ENCODE results near the gene CRACR2A. TPM values are rescaled to one million over a fixed set of nuclear protein-coding genes. Genes with fewer than 3 reads are reported as not detected.

Gene CRACR2A
- total and polyA plus RNA-seq, 2 of the 8 experiments (the other 6 are each of a cell fraction or from before 2014, with no cell fraction given): 0.85 to 3.2 TPM

DNA sequence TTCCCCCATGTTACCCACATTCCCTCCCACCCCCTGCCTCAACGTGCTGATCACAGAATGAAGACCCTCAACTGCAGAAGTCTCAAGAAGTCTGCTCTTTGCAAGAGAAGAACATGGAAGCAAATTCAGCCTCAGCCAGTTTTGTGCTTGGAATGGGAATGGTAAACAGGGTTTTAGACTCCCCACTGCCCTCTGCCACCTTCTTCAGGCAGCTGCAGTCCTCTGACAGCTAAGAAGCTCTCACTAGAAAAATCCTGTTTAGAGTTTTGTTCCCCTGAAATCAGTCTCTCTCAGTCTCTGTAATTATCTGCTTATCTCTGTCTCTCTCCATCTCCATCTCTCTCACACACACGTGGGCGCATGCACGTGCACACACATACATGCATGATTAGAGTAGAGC lies 85.4 kb downstream of the CRACR2A start:
- Histone ChIP-seq H3K79me1 (ENCODE audit: low read depth, low read length) (no peaks in the 10 kb centered on the region), H3K18ac (ENCODE audit: extremely low read depth, low read length) (no peak overlapping the region), H2AK5ac (ENCODE audit: low read depth, low read length) (no peak overlapping the region), H4K20me1 (replicated peaks in 1 of 2; ENCODE audit: control insufficient read depth in 1 of 2, insufficient read depth in 2 of 2, low read length in 2 of 2) (no peaks in the 10 kb centered on the region), H3K14ac (ENCODE audit: insufficient read length) (no peak overlapping the region), H3K23ac (ENCODE audit: insufficient read length) (no peak overlapping the region), H3K79me2 (ENCODE audit: control insufficient read depth in 1 of 2, insufficient read depth in 2 of 2, low read length in 2 of 2) (no peaks in the 10 kb centered on the region), H2BK5ac (ENCODE audit: low read depth, low read length) (no peak overlapping the region), H4K5ac (ENCODE audit: insufficient read length, low read depth, low read length) (no peak overlapping the region), H3K27ac (ENCODE audit: low read depth, low read length) (no peak overlapping the region), H3K4me3 (ENCODE audit: extremely low read depth in 1 of 4, insufficient read depth in 2 of 4, low read depth in 3 of 4, low read length in 4 of 4) (no peak overlapping the region), H3K27me3 (replicated peaks in 1 of 4; ENCODE audit: control insufficient read depth in 3 of 4, extremely low read depth in 1 of 4, insufficient read depth in 3 of 4, low read length in 3 of 4) (no peaks in the 10 kb centered on the region), H3K23me2 (ENCODE audit: low read depth, low read length) (no peaks in the 10 kb centered on the region; the same call in 1 of the 2 replicates), H3K36me3 (ENCODE audit: control insufficient read depth in 2 of 4, insufficient read depth in 4 of 4, low read length in 3 of 4) (no peaks in the 10 kb centered on the region), H3K9me3 (ENCODE audit: insufficient read depth in 2 of 2, low read depth in 1 of 2, low read length in 1 of 2) (no peaks in the 10 kb centered on the region), H2BK15ac (ENCODE audit: low read length) (no peak overlapping the region), H3K56ac (replicated peaks; ENCODE audit: insufficient read length, low read depth, low read length) (no peak overlapping the region), H3K4ac (replicated peaks; ENCODE audit: insufficient read length, low read depth, low read length) (no peak overlapping the region), H2BK120ac (replicated peaks; ENCODE audit: low read depth, low read length) (no peak overlapping the region), H2AFZ (ENCODE audit: low read length) (no peak overlapping the region), H3K4me2 (ENCODE audit: insufficient read depth in 1 of 2, low read depth in 2 of 2, low read length in 2 of 2) (no peak overlapping the region), H2BK20ac (ENCODE audit: low read length) (no peak overlapping the region), H4K91ac (replicated peaks; ENCODE audit: insufficient read length, low read length) (no peak overlapping the region), H3K4me1 (replicated peaks in 1 of 4; ENCODE audit: control insufficient read depth in 3 of 4, insufficient read depth in 4 of 4, low read length in 3 of 4) (0 out of 7 replicates have a peak, but pooled peaks cover 0 to 2% (median 0%) of the 10 kb centered on the region in 4 experiments), H3K9ac (replicated peaks in 1 of 4; ENCODE audit: extremely low read depth in 1 of 4, low read depth in 3 of 4, low read length in 3 of 4) (no peak overlapping the region), H4K8ac (ENCODE audit: extremely low read depth, insufficient read depth, low read length) (no peak overlapping the region), H2BK12ac (ENCODE audit: low read depth, low read length) (no peak overlapping the region)
- ChIA-PET CTCF (ENCODE audit: partially characterized antibody) (interaction anchor here (0.6 to 5.9 kb wide), 26 partner anchors 9 to 367 kb away, joined by 3 to 39 read pairs (median 4); partner anchors contain the start of gene CRACR2A), POLR2A (ENCODE audit: partially characterized antibody) (no interaction called here)
- FAIRE-seq: peak; percentile 60
- TF ChIP-seq, protein P1, sequence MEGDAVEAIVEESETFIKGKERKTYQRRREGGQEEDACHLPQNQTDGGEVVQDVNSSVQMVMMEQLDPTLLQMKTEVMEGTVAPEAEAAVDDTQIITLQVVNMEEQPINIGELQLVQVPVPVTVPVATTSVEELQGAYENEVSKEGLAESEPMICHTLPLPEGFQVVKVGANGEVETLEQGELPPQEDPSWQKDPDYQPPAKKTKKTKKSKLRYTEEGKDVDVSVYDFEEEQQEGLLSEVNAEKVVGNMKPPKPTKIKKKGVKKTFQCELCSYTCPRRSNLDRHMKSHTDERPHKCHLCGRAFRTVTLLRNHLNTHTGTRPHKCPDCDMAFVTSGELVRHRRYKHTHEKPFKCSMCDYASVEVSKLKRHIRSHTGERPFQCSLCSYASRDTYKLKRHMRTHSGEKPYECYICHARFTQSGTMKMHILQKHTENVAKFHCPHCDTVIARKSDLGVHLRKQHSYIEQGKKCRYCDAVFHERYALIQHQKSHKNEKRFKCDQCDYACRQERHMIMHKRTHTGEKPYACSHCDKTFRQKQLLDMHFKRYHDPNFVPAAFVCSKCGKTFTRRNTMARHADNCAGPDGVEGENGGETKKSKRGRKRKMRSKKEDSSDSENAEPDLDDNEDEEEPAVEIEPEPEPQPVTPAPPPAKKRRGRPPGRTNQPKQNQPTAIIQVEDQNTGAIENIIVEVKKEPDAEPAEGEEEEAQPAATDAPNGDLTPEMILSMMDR (IDR thresholded peaks at IDR 0.05; ENCODE audit: control extremely low read depth in 1 of 3, insufficient read depth in 1 of 3, low read depth in 1 of 3, low read length in 3 of 3): peak; percentile 13 to 52 (median 44)
- peak in 1 of 2 experiments; percentile 50; a peak in 3 of 4 replicates for TF ChIP-seq RAD21 (IDR thresholded peaks at IDR 0.05 in 1 of 2, conservative IDR thresholded peaks at IDR 0.05 in 1 of 2; ENCODE audit: low read depth in 2 of 2, low read length in 2 of 2)
- TF ChIP-seq POLR2A (IDR thresholded peaks at IDR 0.05; ENCODE audit: control extremely low read depth in 1 of 2, low read depth in 2 of 2, low read length in 2 of 2): no peak
- no peak for TF ChIP-seq CBX5 (IDR thresholded peaks at IDR 0.05; ENCODE audit: low read depth, low read length)
- DNase-seq (ENCODE audit: low read depth in 1 of 2, low spot score in 2 of 2): no peak
- 75% methylated on average over 4 of the region's 4 CpGs; no CpG with 5 or more reads in 1 of the 2 experiments for WGBS, 2 experiments (ENCODE audit: extremely low coverage in 1 of 2, insufficient coverage in 1 of 2, insufficient read length in 1 of 2, insufficient replicate concordance in 2 of 2, low coverage in 1 of 2, low lambda C conversion rate in 2 of 2, missing lambda C conversion rate in 1 of 2)
